OCI-LY7 (cell line): ENCODE results near the gene ZNF462.

Experiments
- CTCF ChIP-seq: fragments of 200-600 bp; sonication (generic); conservative IDR thresholded peaks from 2 replicates; pipeline ENCODE4 v1.5.1; 2014; ENCODE audit warnings: mild to moderate bottlenecking, antibody characterized with exemption, low read length, moderate library complexity, mixed read lengths
- EZH2phosphoT487 ChIP-seq: fragments of 200-600 bp; sonication (generic); IDR thresholded peaks from 2 replicates; pipeline ENCODE4 v1.6.1; 2018; ENCODE audit warnings: low read depth, borderline replicate concordance, mild to moderate bottlenecking, mixed run types, antibody characterized with exemption, low read length, moderate library complexity, mixed read lengths

- TF ChIP-seq CTCF (no peak), EZH2phosphoT487 (no peak)
These were observed 15.3 kb downstream of the ZNF462 start for GRCh38 chr9:106878081-106878837.
